Neural cell (in vitro differentiated cells): ENCODE results near the gene CRYAB.

ENCODE experiments used
- CTCF ChIP-seq: fragments of 450-650 bp; IDR thresholded peaks from 2 replicates; pipeline ENCODE4 v1.5.1; 2014; ENCODE audit warnings: antibody characterized with exemption, mild to moderate bottlenecking, moderate library complexity; ENCODE audit not compliant: poor library complexity, severe bottlenecking
- EP300 ChIP-seq: fragments of 450-650 bp; conservative IDR thresholded peaks from 2 replicates; pipeline ENCODE4 v1.6.1; 2014; ENCODE audit warnings: antibody characterized with exemption, mild to moderate bottlenecking, moderate library complexity; ENCODE audit not compliant: poor library complexity, severe bottlenecking
- EZH2 ChIP-seq: fragments of 200-600, 300-800 bp; shearing (Covaris generic), sonication (generic); IDR thresholded peaks from 2 replicates; pipeline ENCODE4 v1.6.1; 2014; ENCODE audit warnings: antibody characterized with exemption, low read length, borderline replicate concordance, mild to moderate bottlenecking; ENCODE audit not compliant: insufficient read depth, poor library complexity, severe bottlenecking
- POLR2AphosphoS5 ChIP-seq: IDR thresholded peaks from 2 replicates; pipeline ENCODE4 v1.6.1; 2012
- TAF1 ChIP-seq: IDR thresholded peaks from 2 replicates; pipeline ENCODE4 v1.6.1; 2012; ENCODE audit warnings: low read depth
- TF ChIP-seq, protein P1 (sequence below): IDR thresholded peaks from 2 replicates; pipeline ENCODE4 v1.6.1; 2012; ENCODE audit warnings: borderline replicate concordance

- TF ChIP-seq CTCF (no peak), EP300 (no peak), EZH2 (no peak), TAF1 (no peak), POLR2AphosphoS5 (no peak)
- TF ChIP-seq, protein P1, sequence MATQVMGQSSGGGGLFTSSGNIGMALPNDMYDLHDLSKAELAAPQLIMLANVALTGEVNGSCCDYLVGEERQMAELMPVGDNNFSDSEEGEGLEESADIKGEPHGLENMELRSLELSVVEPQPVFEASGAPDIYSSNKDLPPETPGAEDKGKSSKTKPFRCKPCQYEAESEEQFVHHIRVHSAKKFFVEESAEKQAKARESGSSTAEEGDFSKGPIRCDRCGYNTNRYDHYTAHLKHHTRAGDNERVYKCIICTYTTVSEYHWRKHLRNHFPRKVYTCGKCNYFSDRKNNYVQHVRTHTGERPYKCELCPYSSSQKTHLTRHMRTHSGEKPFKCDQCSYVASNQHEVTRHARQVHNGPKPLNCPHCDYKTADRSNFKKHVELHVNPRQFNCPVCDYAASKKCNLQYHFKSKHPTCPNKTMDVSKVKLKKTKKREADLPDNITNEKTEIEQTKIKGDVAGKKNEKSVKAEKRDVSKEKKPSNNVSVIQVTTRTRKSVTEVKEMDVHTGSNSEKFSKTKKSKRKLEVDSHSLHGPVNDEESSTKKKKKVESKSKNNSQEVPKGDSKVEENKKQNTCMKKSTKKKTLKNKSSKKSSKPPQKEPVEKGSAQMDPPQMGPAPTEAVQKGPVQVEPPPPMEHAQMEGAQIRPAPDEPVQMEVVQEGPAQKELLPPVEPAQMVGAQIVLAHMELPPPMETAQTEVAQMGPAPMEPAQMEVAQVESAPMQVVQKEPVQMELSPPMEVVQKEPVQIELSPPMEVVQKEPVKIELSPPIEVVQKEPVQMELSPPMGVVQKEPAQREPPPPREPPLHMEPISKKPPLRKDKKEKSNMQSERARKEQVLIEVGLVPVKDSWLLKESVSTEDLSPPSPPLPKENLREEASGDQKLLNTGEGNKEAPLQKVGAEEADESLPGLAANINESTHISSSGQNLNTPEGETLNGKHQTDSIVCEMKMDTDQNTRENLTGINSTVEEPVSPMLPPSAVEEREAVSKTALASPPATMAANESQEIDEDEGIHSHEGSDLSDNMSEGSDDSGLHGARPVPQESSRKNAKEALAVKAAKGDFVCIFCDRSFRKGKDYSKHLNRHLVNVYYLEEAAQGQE, result no peak
These were observed 33.2 kb downstream of the CRYAB start for GRCh38 chr11:111878385-111878848.
